Upper lobe of right lung (tissue), 1 donor: ENCODE data around the gene RTEL1. TPM values are rescaled to one million over a fixed set of nuclear protein-coding genes. Genes with fewer than 3 reads are reported as not detected.

Experiments used
- ATAC-seq: fragments of 200-7000 bp; cut with Tn5 transposase; one replicate; pipeline ENCODE4 v1.9.1; 2020; ENCODE audit warnings: mild to moderate bottlenecking, moderate library complexity
- DNase-seq: peaks from one replicate; pipeline ENCODE4 v3.0.0-alpha.2; 2020
- H3K27ac ChIP-seq: fragments of 200-600 bp; one replicate; pipeline ENCODE4 v1.8.0; 2022
- H3K27me3 ChIP-seq: fragments of 200-600 bp; one replicate; pipeline ENCODE4 v1.8.0; 2022; ENCODE audit warnings: mild to moderate bottlenecking
- H3K36me3 ChIP-seq: fragments of 200-600 bp; one replicate; pipeline ENCODE4 v1.8.0; 2022
- H3K4me1 ChIP-seq: fragments of 200-600 bp; one replicate; pipeline ENCODE4 v1.8.0; 2022
- H3K4me3 ChIP-seq: fragments of 200-600 bp; one replicate; pipeline ENCODE4 v1.8.0; 2022; ENCODE audit warnings: mild to moderate bottlenecking
- H3K9me3 ChIP-seq: fragments of 200-600 bp; one replicate; pipeline ENCODE4 v1.8.0; 2022
- CTCF ChIP-seq: fragments of 200-600 bp; IDR thresholded peaks from one replicate; pipeline ENCODE4 v1.8.0; 2022; ENCODE audit warnings: antibody characterized with exemption
- intact Hi-C: fragments of 100-400 bp; cut with DNase I; formaldehyde crosslinking; loops from one replicate; pipeline ENCODE4 v1.11.0; 2022
- total RNA-seq: library from RNA; stranded (reverse); fragmentation: NEBNext Ultra II Directional; extraction: Animal tissue kit (Norgen Biotek cat#: 25700); gene quantifications from one replicate; pipeline ENCODE4 v1.2.1, GENCODE V29; 2021
- donor health status: DM: no; HTN: yes; CAD: no; lungs with severe emphysema.

Gene RTEL1
- total RNA-seq, 1 donor from 2014 or later, result 26.7 TPM

- Histone ChIP-seq H3K9me3 (no peaks in the 10 kb centered on the region), H3K36me3 (no peaks in the 10 kb centered on the region), H3K27ac (peak overlapping the region; percentile 84), H3K4me3 (no peak overlapping the region), H3K4me1 (peaks cover 28% of the 10 kb centered on the region), H3K27me3 (no peaks in the 10 kb centered on the region)
- ATAC-seq, result no peak
- intact Hi-C loops, result no loop called here
- no peak for TF ChIP-seq CTCF
- DNase-seq, result no peak
Observed at GRCh38 chr20:63681609-63682142, 23.6 kb downstream of the RTEL1 start.

- DNase-seq, result peak; percentile 80
- H3K4me1 ChIP-seq, result peaks cover 36% of the 10 kb centered on the region
- H3K36me3 ChIP-seq, result no peaks in the 10 kb centered on the region
- intact Hi-C loops, result no loop called here
- no peak overlapping the region for H3K4me3 ChIP-seq
- peak overlapping the region; percentile 84 for H3K27ac ChIP-seq
- ATAC-seq, result peak; percentile 68
- no peaks in the 10 kb centered on the region for H3K27me3 ChIP-seq
- no peak for TF ChIP-seq CTCF
- H3K9me3 ChIP-seq, result no peaks in the 10 kb centered on the region
Observed at GRCh38 chr20:63682384-63683139, 24.4 kb downstream of the RTEL1 start.

GRCh38 chr20:63685269-63686026 lies 27.3 kb downstream of the RTEL1 start:
- no peak for TF ChIP-seq CTCF
- H3K27me3 ChIP-seq, result no peaks in the 10 kb centered on the region
- no peak overlapping the region for H3K4me3 ChIP-seq
- peaks cover 53% of the 10 kb centered on the region for H3K4me1 ChIP-seq
- ATAC-seq (no peak), DNase-seq (no peak)
- H3K9me3 ChIP-seq, result no peaks in the 10 kb centered on the region
- intact Hi-C loops, result no loop called here
- peak overlapping the region; percentile 91 for H3K27ac ChIP-seq
- no peaks in the 10 kb centered on the region for H3K36me3 ChIP-seq

GRCh38 chr20:63686094-63686491 lies 28.0 kb downstream of the RTEL1 start:
- Histone ChIP-seq H3K4me3 (peak overlapping the region; percentile 25), H3K27ac (peak overlapping the region; percentile 91), H3K9me3 (no peaks in the 10 kb centered on the region), H3K36me3 (no peaks in the 10 kb centered on the region), H3K27me3 (no peaks in the 10 kb centered on the region), H3K4me1 (peaks cover 53% of the 10 kb centered on the region)
- DNase-seq, result no peak
- intact Hi-C loops, result no loop called here
- TF ChIP-seq CTCF, result no peak
- no peak for ATAC-seq

- TF ChIP-seq CTCF, result no peak
- ATAC-seq, result peak; percentile 70
- Histone ChIP-seq H3K4me1 (peaks cover 51% of the 10 kb centered on the region), H3K4me3 (peak overlapping the region; percentile 25), H3K9me3 (no peaks in the 10 kb centered on the region), H3K27me3 (no peaks in the 10 kb centered on the region), H3K36me3 (no peaks in the 10 kb centered on the region), H3K27ac (peak overlapping the region; percentile 91)
- intact Hi-C loops, result no loop called here
- peak; percentile 81 for DNase-seq
Observed at GRCh38 chr20:63686492-63687321, 28.6 kb downstream of the RTEL1 start.
